GM18507 (cell line): Measurements from ENCODE around the gene ASH1L.
"Not testable (repeated sequence)": the region's sequence is repeated elsewhere in the genome, so short reads cannot be mapped to it uniquely, and the experiment has no call there.

ENCODE experiments used
- DNase-seq: peaks from one replicate; pipeline ENCODE4 v3.0.0; 2011; ENCODE audit warnings: low read depth; ENCODE audit not compliant: insufficient read length; ENCODE audit errors: extremely low spot score
- FAIRE-seq: peaks from 2 replicates; lab custom pipeline; 2011; peaks lifted over from hg19 to GRCh38; lab: Jason Lieb, UNC

ASH1L gene

GRCh38 chr1:155562581-155563376, at the start of gene ASH1L:
Gene ASH1L, minus strand, starts transcription at chr1:155562803. Its CDS starts 41,284 bp downstream, at chr1:155521519.
- peak; percentile 78 for DNase-seq
- peak; percentile 75 for FAIRE-seq

- not testable (repeated sequence) for FAIRE-seq, DNase-seq
Observed at GRCh38 chr1:155610257-155610647, 47.6 kb upstream of the ASH1L start.

GRCh38 chr1:155609515-155610256, 47.1 kb upstream of the ASH1L start, which contains the start of gene MSTO1:
Gene MSTO1, plus strand, starts transcription at chr1:155610218. Its CDS starts 31 bp downstream, at chr1:155610249.
- FAIRE-seq (peak; percentile 97), DNase-seq (peak; percentile 80)

GRCh38 chr1:155608888-155609225, 46.3 kb upstream of the ASH1L start:
- FAIRE-seq, result no peak
- no peak for DNase-seq

GRCh38 chr1:155607708-155608107, 45.1 kb upstream of the ASH1L start:
- DNase-seq (no peak), FAIRE-seq (no peak)

- not testable (repeated sequence) for FAIRE-seq, DNase-seq
Observed at GRCh38 chr1:155599828-155600572, 37.4 kb upstream of the ASH1L start.

GRCh38 chr1:155598842-155599331, 36.3 kb upstream of the ASH1L start:
- DNase-seq (no peak), FAIRE-seq (no peak)

GRCh38 chr1:155596864-155597263, 34.3 kb upstream of the ASH1L start:
- FAIRE-seq, result no peak
- no peak for DNase-seq

- not testable (repeated sequence) for DNase-seq, FAIRE-seq
Observed at GRCh38 chr1:155595877-155596474, 33.4 kb upstream of the ASH1L start.

GRCh38 chr1:155591770-155592169, 29.2 kb upstream of the ASH1L start:
- peak; percentile 75 for FAIRE-seq
- no peak for DNase-seq

- not testable (repeated sequence) for FAIRE-seq, DNase-seq
Observed at GRCh38 chr1:155590516-155591247, 28.1 kb upstream of the ASH1L start.

GRCh38 chr1:155589282-155589681, 26.7 kb upstream of the ASH1L start:
- not testable (repeated sequence) for DNase-seq, FAIRE-seq

GRCh38 chr1:155583846-155584245, 21.2 kb upstream of the ASH1L start:
- DNase-seq, FAIRE-seq: not testable (repeated sequence)

- not testable (repeated sequence) for DNase-seq, FAIRE-seq
Observed at GRCh38 chr1:155575608-155576007, 13.0 kb upstream of the ASH1L start.

- no peak for FAIRE-seq
- DNase-seq, result no peak
Observed at GRCh38 chr1:155574077-155574476, 11.5 kb upstream of the ASH1L start.

GRCh38 chr1:155570593-155570990, 8.0 kb upstream of the ASH1L start:
- FAIRE-seq, result no peak

GRCh38 chr1:155569988-155570592, 7.5 kb upstream of the ASH1L start:
- no peak for FAIRE-seq
- no peak for DNase-seq

More at GRCh38 chr1:155570593-155570990, 8.0 kb upstream of the ASH1L start:
- no peak for DNase-seq

GRCh38 chr1:155563377-155564022, 897 bp upstream of the ASH1L start:
- not testable (repeated sequence) for FAIRE-seq, DNase-seq
